Measurements from ENCODE around the gene PROK1.

DNA sequence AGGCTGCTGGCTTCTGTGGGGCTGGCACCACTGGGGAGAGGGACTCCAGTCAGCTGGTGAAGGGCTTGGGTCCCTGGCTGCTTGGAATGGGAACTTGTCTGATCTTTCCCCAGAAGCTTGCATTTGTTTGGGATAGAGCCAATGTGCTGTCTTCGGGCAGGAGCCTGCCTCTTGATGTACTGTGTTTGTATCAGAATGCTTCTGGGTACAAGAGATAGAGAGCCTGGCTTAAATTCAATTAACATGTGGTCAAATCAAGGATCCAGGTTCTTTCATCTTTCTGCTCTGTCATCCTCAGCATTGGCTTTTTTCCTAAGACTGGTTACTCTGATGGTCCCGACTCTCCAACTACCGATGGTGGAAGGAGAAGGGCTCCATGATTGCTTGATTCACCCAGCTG is 16.0 kb upstream of the PROK1 start:
- TF ChIP-seq SMC3 (IDR thresholded peaks at IDR 0.05; ENCODE audit: borderline replicate concordance, low read length) (no peak), NFYB (IDR thresholded peaks at IDR 0.05; ENCODE audit: insufficient read depth, low read depth, low read length) (no peak), JUND (IDR thresholded peaks at IDR 0.05; ENCODE audit: low read depth, low read length) (no peak), NBN (IDR thresholded peaks at IDR 0.05) (no peak), POLR2A (IDR thresholded peaks at IDR 0.05; ENCODE audit: low read depth, low read length) (no peak), EP300 (IDR thresholded peaks at IDR 0.05; ENCODE audit: borderline replicate concordance in 1 of 2, control insufficient read depth in 1 of 2, low read depth in 2 of 2, low read length in 2 of 2) (no peak), FOXK2 (IDR thresholded peaks at IDR 0.05) (no peak)
- TF ChIP-seq, protein P1, sequence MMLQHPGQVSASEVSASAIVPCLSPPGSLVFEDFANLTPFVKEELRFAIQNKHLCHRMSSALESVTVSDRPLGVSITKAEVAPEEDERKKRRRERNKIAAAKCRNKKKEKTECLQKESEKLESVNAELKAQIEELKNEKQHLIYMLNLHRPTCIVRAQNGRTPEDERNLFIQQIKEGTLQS (IDR thresholded peaks at IDR 0.05; ENCODE audit: borderline replicate concordance, extremely low read depth, low read depth, low read length) = no peak
- TF ChIP-seq, protein P2, sequence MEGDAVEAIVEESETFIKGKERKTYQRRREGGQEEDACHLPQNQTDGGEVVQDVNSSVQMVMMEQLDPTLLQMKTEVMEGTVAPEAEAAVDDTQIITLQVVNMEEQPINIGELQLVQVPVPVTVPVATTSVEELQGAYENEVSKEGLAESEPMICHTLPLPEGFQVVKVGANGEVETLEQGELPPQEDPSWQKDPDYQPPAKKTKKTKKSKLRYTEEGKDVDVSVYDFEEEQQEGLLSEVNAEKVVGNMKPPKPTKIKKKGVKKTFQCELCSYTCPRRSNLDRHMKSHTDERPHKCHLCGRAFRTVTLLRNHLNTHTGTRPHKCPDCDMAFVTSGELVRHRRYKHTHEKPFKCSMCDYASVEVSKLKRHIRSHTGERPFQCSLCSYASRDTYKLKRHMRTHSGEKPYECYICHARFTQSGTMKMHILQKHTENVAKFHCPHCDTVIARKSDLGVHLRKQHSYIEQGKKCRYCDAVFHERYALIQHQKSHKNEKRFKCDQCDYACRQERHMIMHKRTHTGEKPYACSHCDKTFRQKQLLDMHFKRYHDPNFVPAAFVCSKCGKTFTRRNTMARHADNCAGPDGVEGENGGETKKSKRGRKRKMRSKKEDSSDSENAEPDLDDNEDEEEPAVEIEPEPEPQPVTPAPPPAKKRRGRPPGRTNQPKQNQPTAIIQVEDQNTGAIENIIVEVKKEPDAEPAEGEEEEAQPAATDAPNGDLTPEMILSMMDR (IDR thresholded peaks at IDR 0.05 in 2 of 3, conservative IDR thresholded peaks at IDR 0.05 in 1 of 3; ENCODE audit: control insufficient read depth in 2 of 3, extremely low read depth in 1 of 3, insufficient read depth in 1 of 3, low read depth in 3 of 3, low read length in 3 of 3) = no peak
- TF ChIP-seq, protein P3, sequence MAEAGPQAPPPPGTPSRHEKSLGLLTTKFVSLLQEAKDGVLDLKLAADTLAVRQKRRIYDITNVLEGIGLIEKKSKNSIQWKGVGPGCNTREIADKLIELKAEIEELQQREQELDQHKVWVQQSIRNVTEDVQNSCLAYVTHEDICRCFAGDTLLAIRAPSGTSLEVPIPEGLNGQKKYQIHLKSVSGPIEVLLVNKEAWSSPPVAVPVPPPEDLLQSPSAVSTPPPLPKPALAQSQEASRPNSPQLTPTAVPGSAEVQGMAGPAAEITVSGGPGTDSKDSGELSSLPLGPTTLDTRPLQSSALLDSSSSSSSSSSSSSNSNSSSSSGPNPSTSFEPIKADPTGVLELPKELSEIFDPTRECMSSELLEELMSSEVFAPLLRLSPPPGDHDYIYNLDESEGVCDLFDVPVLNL (IDR thresholded peaks at IDR 0.05; ENCODE audit: low read depth, low read length) = no peak
- TF ChIP-seq, protein P4, sequence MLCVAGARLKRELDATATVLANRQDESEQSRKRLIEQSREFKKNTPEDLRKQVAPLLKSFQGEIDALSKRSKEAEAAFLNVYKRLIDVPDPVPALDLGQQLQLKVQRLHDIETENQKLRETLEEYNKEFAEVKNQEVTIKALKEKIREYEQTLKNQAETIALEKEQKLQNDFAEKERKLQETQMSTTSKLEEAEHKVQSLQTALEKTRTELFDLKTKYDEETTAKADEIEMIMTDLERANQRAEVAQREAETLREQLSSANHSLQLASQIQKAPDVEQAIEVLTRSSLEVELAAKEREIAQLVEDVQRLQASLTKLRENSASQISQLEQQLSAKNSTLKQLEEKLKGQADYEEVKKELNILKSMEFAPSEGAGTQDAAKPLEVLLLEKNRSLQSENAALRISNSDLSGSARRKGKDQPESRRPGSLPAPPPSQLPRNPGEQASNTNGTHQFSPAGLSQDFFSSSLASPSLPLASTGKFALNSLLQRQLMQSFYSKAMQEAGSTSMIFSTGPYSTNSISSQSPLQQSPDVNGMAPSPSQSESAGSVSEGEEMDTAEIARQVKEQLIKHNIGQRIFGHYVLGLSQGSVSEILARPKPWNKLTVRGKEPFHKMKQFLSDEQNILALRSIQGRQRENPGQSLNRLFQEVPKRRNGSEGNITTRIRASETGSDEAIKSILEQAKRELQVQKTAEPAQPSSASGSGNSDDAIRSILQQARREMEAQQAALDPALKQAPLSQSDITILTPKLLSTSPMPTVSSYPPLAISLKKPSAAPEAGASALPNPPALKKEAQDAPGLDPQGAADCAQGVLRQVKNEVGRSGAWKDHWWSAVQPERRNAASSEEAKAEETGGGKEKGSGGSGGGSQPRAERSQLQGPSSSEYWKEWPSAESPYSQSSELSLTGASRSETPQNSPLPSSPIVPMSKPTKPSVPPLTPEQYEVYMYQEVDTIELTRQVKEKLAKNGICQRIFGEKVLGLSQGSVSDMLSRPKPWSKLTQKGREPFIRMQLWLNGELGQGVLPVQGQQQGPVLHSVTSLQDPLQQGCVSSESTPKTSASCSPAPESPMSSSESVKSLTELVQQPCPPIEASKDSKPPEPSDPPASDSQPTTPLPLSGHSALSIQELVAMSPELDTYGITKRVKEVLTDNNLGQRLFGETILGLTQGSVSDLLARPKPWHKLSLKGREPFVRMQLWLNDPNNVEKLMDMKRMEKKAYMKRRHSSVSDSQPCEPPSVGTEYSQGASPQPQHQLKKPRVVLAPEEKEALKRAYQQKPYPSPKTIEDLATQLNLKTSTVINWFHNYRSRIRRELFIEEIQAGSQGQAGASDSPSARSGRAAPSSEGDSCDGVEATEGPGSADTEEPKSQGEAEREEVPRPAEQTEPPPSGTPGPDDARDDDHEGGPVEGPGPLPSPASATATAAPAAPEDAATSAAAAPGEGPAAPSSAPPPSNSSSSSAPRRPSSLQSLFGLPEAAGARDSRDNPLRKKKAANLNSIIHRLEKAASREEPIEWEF (IDR thresholded peaks at IDR 0.05; ENCODE audit: insufficient replicate concordance, low read depth, low read length) = no peak
